GM18505 (cell line): ENCODE data around the gene CEP250.
"Not testable (repeated sequence)": the region's sequence is repeated elsewhere in the genome, so short reads cannot be mapped to it uniquely, and the experiment has no call there.

ENCODE experiments used
- ATAC-seq: cut with Tn5 transposase; IDR thresholded peaks from one replicate; pipeline ENCODE4 v1.9.1; 2021; ENCODE audit not compliant: unreplicated experiment
- POLR2A ChIP-seq: IDR thresholded peaks from 4 replicates; pipeline ENCODE4 v1.6.1; 2011; ENCODE audit warnings: borderline replicate concordance; ENCODE audit not compliant: insufficient read depth, insufficient read length; ENCODE audit errors: extremely low read depth

CEP250 gene

DNA sequence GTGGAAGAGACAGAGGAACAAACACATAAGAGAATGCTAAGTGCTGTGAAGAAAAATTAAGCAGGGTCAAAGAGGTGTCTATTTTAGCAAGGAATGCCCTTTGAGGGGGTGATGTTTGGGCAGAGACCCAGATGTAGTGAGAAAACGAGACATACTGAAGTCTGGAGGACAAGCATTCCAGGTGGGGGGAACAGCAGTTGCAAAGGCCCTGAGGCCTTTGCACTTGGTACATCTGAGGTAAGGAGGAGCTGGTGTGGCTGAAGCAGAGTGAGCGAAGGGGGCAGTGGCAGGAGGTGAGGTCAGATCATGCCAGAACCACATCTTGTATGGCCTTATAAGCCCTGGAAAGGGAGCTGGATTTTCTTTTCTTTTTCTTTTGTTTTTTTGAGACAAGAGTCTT, 11.2 kb upstream of the CEP250 start:
- no peak for TF ChIP-seq POLR2A
- no peak for ATAC-seq

GRCh38 chr20:35446356-35447078, 8.9 kb upstream of the CEP250 start:
- TF ChIP-seq POLR2A, result no peak
- ATAC-seq, result no peak

DNA sequence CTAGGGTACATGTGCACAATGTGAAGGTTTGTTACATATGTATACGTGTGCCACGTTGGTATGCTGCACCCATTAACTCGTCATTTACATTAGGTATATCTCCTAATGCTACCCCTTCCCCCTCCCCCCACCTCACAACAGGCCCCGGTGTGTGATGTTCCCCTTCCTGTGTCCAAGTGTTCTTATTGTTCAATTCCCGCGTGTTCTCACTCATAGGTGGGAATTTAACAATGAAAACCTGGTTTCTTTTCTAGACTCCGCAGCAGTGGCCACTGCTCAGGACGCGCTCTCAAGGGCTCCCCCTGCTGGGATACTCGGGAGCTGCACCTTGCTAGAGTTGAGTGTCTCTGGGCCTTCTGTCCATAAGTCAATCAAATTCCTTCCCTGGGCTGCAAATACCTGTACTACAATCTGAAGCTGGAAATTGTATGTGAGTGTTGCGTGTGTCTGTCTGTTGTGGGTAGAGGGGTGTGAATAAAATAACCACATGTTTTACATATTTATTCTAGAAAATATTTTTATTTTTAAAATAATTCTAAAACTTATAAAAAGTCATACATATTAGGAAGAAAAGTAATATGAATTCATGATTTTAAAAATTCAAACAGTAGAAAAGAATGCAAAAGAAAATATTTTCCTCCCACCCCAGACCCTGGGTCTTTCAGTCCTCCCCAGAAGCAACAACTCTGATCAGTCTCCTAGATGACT, 8.2 kb upstream of the CEP250 start:
- no peak for ATAC-seq
- TF ChIP-seq POLR2A, result no peak

DNA sequence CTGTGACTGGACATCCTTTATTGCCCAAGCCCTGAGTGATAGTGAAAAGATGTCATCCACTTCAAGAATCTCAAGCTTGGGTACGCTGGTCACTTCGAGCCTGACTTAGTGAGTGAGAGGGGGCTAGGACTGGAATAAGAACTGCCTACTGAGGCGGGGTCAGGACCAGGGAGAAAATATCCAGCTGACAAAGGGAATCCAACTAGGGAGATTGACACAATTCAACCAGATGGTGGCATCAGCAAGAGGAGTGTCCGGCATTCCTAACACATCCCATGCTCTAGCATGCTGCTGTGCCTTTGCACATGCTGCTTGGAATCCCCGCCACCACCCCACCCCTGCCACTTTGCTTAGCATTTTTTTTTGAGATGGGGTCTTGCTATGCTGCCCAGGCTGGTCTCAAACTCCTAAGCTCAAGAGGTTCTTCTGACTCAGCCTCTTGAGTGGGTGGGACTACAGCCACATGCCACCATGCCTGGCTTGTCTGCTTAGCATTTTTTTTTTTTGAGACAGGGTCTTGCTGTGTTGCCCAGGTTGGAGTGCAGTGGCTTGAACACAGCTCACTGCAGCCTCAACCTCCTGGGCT, 6.5 kb upstream of the CEP250 start:
- no peak for TF ChIP-seq POLR2A
- ATAC-seq, result no peak

- not testable (repeated sequence) for ATAC-seq
Observed at GRCh38 chr20:35449855-35450254, 5.5 kb upstream of the CEP250 start.

GRCh38 chr20:35451295-35451694, 4.1 kb upstream of the CEP250 start:
- no peak for TF ChIP-seq POLR2A
- no peak for ATAC-seq

DNA sequence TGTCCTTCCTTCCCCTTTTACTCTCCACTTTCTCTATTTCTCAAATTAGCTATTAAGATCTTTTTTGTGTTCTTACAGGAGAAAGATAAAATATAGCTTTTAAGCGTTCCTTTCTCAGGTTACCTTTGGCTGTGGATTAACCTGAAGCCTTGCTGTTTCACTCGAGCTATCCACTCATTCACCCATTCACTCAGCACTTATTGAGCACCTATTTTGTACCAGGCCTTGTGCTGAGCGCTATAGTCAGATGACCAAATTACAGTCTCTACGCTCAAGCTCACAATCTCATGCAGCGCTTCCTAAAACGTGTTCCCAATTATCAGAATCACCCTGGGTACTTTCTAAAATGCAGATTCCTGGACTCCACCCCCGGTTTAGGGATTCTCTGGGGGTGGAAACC, 1.8 kb upstream of the CEP250 start:
- ATAC-seq, result no peak
- TF ChIP-seq POLR2A, result no peak

- ATAC-seq, result not testable (repeated sequence)
Observed at GRCh38 chr20:35456700-35457099, 1.3 kb downstream of the CEP250 start.

- not testable (repeated sequence) for ATAC-seq
Observed at GRCh38 chr20:35457539-35457938, 2.1 kb downstream of the CEP250 start.

GRCh38 chr20:35458388-35458787, 3.0 kb downstream of the CEP250 start:
- TF ChIP-seq POLR2A, result no peak
- no peak for ATAC-seq

DNA sequence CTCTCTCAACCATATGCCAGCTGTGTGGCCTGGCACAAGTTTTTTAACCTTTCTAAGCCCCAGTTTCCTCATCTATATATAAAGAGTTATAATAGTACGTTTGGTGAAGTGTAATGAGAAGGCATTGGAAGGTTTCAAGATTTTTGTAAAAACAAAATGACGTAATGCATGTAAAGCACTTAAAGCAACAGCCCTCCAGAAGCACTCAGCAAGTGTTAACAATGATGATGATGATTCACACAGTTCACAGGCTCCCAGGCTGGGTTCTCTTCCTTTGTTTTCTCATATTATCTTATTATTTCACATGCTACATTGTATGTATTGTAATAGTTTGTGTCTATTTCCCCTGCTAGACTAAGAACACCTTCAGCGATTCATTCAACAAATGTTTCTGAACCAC, 6.2 kb downstream of the CEP250 start:
- ATAC-seq, result no peak

GRCh38 chr20:35462351-35462750, 7.0 kb downstream of the CEP250 start:
- TF ChIP-seq POLR2A, result no peak
- ATAC-seq, result no peak

More for the DNA sequence above, 6.2 kb downstream of the CEP250 start:
- TF ChIP-seq POLR2A, result no peak

GRCh38 chr20:35463455-35464300, 8.3 kb downstream of the CEP250 start:
- no peak for TF ChIP-seq POLR2A
- no peak for ATAC-seq
